ENCODE data around the gene PODXL2. TPM values are rescaled to one million over a fixed set of nuclear protein-coding genes. Genes with fewer than 3 reads are reported as not detected.
"Not testable (repeated sequence)": the region's sequence is repeated elsewhere in the genome, so short reads cannot be mapped to it uniquely, and the experiment has no call there.

Gene PODXL2
- polyA plus RNA-seq, 1 donor = 44.6 TPM

GRCh38 chr3:127654993-127655392 is 26.0 kb downstream of the PODXL2 start:
- DNase-seq = not testable (repeated sequence)

GRCh38 chr3:127655641-127656040 is 26.7 kb downstream of the PODXL2 start:
- no peak for DNase-seq

GRCh38 chr3:127656906-127657305 is 27.9 kb downstream of the PODXL2 start:
- no peak for DNase-seq

GRCh38 chr3:127658234-127658633 is 29.2 kb downstream of the PODXL2 start:
- no peak for DNase-seq

- DNase-seq = no peak
These were observed 31.8 kb downstream of the PODXL2 start for GRCh38 chr3:127660621-127661251.

GRCh38 chr3:127661600-127661999 is 32.6 kb downstream of the PODXL2 start:
- DNase-seq = no peak

- no peak for DNase-seq
These were observed 33.0 kb downstream of the PODXL2 start for GRCh38 chr3:127662001-127662469.

GRCh38 chr3:127663151-127663550 is 34.2 kb downstream of the PODXL2 start:
- DNase-seq = no peak

GRCh38 chr3:127665165-127665564 is 36.2 kb downstream of the PODXL2 start:
- no peak for DNase-seq

GRCh38 chr3:127665586-127665985 is 36.6 kb downstream of the PODXL2 start:
- DNase-seq = no peak

- DNase-seq = no peak
These were observed 37.7 kb downstream of the PODXL2 start for GRCh38 chr3:127666676-127667075.

- DNase-seq = no peak
These were observed 38.2 kb downstream of the PODXL2 start for GRCh38 chr3:127667119-127667681.

GRCh38 chr3:127668906-127669305 is 39.9 kb downstream of the PODXL2 start:
- no peak for DNase-seq

- DNase-seq = no peak
These were observed 40.7 kb downstream of the PODXL2 start for GRCh38 chr3:127669541-127670228.

GRCh38 chr3:127670229-127670559 is 41.2 kb downstream of the PODXL2 start:
- DNase-seq = no peak

- no peak for DNase-seq
These were observed 42.0 kb downstream of the PODXL2 start for GRCh38 chr3:127670761-127671522.

- DNase-seq = no peak
These were observed 42.8 kb downstream of the PODXL2 start for GRCh38 chr3:127671523-127672428.

- peak; percentile 73 for DNase-seq
These were observed 43.6 kb downstream of the PODXL2 start, which contains the start of gene ABTB1 for GRCh38 chr3:127672429-127673190. ABTB1 (plus strand) TSS chr3:127672952; CDS start chr3:127673026, 74 bp downstream.

GRCh38 chr3:127673191-127674100 is 44.5 kb downstream of the PODXL2 start:
- no peak for DNase-seq

Measured in left kidney (tissue), 2 donors.